ENCODE data around the gene GPR137B.
A peak's percentile ranks its signal among the peaks of the same experiment; 100 is the strongest.

Gene GPR137B, protein sequence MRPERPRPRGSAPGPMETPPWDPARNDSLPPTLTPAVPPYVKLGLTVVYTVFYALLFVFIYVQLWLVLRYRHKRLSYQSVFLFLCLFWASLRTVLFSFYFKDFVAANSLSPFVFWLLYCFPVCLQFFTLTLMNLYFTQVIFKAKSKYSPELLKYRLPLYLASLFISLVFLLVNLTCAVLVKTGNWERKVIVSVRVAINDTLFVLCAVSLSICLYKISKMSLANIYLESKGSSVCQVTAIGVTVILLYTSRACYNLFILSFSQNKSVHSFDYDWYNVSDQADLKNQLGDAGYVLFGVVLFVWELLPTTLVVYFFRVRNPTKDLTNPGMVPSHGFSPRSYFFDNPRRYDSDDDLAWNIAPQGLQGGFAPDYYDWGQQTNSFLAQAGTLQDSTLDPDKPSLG

DNA sequence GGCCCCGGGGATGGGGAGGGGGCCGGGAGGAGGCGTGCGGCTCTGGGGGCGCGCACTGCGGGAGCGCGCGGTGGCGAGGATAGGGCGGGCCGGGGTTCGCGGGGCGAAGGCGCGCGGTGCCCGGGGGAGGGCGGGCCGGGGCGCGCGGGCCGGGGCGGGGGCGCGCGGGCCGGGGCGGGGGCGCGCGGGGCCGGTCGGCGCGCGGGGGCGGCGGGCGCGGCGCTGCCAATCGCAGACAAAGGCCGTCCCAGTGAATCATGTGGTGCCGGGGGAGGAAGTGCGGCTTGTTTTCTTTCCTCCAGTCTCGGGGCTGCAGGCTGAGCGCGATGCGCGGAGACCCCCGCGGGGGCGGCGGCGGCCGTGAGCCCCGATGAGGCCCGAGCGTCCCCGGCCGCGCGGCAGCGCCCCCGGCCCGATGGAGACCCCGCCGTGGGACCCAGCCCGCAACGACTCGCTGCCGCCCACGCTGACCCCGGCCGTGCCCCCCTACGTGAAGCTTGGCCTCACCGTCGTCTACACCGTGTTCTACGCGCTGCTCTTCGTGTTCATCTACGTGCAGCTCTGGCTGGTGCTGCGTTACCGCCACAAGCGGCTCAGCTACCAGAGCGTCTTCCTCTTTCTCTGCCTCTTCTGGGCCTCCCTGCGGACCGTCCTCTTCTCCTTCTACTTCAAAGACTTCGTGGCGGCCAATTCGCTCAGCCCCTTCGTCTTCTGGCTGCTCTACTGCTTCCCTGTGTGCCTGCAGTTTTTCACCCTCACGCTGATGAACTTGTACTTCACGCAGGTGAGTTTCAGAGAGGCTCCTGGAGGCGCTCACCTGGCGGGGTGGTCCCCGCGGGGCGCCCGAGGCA, at the start of gene GPR137B:
Gene GPR137B (plus strand): TSS at position 287 of the 851 bp plus-strand sequence. CDS start 84 bp downstream, at position 371.
- DNase-seq (ENCODE audit: low read depth in 1 of 2, low spot score in 1 of 2): peak; percentile 23 to 43

DNA sequence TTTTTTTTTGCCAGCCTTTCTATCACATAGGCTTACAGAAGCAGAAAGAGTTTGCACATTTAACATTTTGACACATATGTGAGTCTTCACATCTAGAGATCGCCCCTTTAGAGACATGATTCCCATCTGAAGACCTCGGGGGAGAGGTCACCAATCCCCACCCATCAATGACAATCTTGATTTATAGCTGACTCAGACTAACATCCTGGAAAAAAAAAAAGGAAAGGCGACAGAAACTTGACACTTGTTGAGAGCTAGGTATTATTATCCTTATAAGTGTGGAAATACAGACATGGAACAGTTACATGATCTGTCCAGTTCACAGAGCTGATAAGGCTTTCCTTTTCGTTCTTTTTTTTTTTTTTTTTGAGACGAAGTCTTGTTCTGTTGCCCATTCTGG, 49.4 kb upstream of the GPR137B start:
- DNase-seq (ENCODE audit: low read depth in 1 of 2, low spot score in 1 of 2): no peak

GRCh38 chr1:236095705-236096520, 46.4 kb upstream of the GPR137B start:
- no peak for DNase-seq (ENCODE audit: low read depth in 1 of 2, low spot score in 1 of 2)

- peak; percentile 64 to 74 for DNase-seq (ENCODE audit: low read depth in 1 of 2, low spot score in 1 of 2)
These were observed 45.5 kb upstream of the GPR137B start for GRCh38 chr1:236096660-236097482.

- DNase-seq (ENCODE audit: low read depth in 1 of 2, low spot score in 1 of 2): no peak
These were observed 44.1 kb upstream of the GPR137B start for GRCh38 chr1:236098267-236098666.

DNA sequence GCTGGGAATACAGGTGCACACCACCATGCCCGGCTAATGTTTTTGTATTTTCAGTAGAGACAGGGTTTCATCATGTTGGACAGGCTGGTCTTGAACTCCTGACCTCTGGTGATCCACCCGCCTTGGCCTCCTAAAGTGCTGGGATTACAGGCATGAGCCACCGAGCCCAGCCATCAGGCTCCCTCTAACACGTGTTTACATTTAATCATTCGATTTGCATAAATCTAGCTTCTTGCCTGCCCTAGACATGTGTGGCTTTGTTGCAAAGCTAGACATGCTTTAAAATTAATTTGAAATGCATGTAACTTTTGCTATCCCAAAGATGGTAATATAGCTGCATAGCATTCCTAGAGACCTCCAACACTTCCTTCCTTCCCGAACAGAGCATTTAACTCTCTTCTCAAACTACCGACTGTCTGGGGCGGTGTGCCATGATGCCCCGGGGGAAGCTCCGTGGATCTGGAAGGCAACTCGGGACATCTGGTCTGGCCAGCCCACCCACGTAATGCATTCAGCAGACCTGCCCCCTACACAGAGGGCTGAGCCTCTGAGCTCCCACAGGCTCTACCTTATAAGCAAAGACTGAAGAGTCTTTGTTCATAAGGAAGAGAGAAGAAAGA, 42.9 kb upstream of the GPR137B start:
- DNase-seq (ENCODE audit: low read depth in 1 of 2, low spot score in 1 of 2): no peak

DNA sequence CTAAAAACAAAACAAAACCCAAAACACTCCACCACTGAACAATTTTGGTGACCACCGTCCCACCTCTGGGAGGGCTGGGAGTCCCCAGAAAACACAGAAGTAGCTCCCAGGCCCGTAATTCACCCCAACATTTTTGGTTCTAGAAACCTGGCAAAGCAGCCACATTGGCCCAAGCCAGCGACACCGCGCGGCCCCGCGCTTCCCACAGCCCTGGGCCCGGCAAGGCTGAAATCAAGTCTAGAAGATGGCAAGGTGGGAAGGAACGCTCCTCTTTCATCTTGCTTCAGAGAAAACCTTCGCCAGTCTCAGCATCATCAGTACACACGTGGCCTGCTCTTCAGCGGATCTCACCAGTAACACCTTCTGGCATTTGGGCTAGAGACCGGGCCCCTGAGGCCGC, 41.5 kb upstream of the GPR137B start:
- DNase-seq (ENCODE audit: low read depth in 1 of 2, low spot score in 1 of 2): no peak

GRCh38 chr1:236101233-236102200, 40.8 kb upstream of the GPR137B start:
- DNase-seq (ENCODE audit: low read depth in 1 of 2, low spot score in 1 of 2): no peak

GRCh38 chr1:236102611-236103010, 39.7 kb upstream of the GPR137B start:
- no peak for DNase-seq (ENCODE audit: low read depth in 1 of 2, low spot score in 1 of 2)

GRCh38 chr1:236103059-236103458, 39.3 kb upstream of the GPR137B start:
- DNase-seq (ENCODE audit: low read depth in 1 of 2, low spot score in 1 of 2): no peak

DNA sequence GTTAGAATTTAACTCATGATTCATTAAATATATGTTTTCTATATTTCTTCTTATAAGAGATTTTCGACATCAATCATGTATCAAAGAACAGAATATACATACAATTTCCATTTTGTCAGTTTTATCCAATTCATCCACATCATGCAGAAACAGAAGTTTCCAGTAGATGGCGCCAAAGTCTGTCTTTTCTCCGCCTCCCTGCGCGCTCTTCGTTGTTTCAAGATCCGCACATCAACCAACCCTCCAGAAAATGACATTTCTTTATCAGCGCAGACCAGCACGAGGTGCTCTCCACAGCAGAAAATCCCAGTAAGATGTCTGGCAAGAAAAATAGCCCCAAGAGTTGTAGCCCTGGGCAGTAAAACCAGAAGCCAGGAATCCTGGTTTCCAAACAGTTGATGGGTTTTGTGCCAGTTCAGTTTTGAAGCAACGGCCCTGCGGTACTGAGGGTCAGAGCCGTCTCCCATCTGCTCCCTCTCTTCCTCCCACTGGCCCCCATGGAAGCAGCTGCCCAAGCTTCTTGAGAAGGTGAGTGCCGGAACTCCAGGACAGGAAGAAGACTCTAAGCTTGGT, 38.6 kb upstream of the GPR137B start:
- peak; percentile 36 to 47 for DNase-seq (ENCODE audit: low read depth in 1 of 2, low spot score in 1 of 2)

DNA sequence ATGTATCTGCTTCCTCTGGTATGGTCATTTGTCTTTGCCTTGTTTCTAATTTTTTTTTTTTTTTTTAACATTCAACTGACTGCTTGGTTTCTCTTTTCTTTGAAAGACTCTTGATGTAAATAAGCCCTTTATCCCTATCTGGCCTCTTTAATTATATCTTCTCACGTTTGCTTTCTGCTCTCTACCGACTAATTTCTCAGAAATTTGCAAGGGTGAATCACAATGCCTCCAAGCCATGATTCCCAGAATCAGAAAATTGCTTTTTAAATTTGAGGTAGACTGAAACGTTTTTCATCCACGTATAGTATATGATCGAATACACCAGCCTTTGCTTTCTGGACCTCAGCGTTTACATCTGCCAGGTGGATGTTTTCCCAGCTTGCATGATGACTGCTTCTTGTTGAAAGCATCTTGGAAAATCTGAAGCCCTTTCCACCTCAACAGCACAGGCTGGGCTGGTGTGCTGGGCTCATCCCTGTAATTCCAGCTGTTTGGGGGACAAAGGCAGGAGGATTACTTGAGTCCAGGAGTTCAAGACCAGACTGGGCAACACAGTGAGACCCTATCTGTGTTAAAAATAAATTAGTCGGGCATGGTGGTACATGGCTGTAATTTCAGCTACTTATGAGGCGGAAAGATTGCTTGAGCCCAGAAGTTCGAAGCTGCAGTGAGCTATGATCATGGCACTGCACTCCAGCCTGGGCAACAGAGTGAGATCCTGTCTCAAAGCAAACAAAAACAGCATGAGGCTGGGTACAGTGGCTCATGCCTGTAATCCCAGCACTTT, 35.0 kb upstream of the GPR137B start:
- DNase-seq (ENCODE audit: low read depth in 1 of 2, low spot score in 1 of 2): no peak

- no peak for DNase-seq (ENCODE audit: low read depth in 1 of 2, low spot score in 1 of 2)
These were observed 34.2 kb upstream of the GPR137B start for GRCh38 chr1:236108027-236108648.

DNA sequence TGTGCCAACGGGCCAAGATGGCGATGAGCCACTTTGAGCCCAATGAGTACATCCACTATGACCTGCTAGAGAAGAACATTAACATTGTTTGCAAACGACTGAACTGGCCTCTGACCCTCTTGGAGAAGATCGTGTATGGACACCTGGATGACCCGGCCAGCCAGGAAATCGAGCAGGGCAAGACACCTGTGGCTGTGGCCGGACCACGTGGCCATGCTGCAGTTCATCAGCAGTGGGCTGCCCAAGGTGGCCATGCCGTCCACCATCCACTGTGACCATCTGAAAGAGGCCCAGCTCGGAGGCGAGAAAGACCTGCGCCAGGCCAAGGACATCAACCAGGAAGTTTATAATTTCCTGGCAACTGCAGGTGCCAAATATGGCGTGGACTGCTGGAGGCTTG, 32.2 kb upstream of the GPR137B start:
- no peak for DNase-seq (ENCODE audit: low read depth in 1 of 2, low spot score in 1 of 2)

- no peak for DNase-seq (ENCODE audit: low read depth in 1 of 2, low spot score in 1 of 2)
These were observed 30.6 kb upstream of the GPR137B start for GRCh38 chr1:236111527-236112331.

DNA sequence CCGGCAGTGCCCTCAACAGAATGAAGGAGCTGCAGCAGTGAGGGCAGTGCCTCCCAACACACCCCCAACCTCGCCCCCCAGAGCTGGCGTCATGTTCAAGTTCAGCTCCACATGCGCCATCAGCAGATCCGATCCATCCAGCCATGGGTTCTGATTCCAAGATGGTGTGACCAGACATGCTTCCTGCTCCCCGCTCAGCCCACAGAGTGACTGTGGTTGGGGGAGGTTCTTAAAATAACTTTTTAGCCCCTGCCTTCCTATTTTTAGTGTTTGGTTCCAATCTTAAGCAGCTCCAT, 30.1 kb upstream of the GPR137B start:
- DNase-seq (ENCODE audit: low read depth in 1 of 2, low spot score in 1 of 2): no peak

Data from activated CD4-positive, alpha-beta T cell treated with anti-CD3 and anti-CD28 coated beads, Interleukin-2, amount 50 U/mL, for 24 hours (primary cell).